Effector memory CD4-positive, alpha-beta T cell (primary cell): ENCODE results near the gene TRPV4.

Experiments
- DNase-seq, 3 donors: peaks; one replicate each; pipeline ENCODE4 v3.0.0-alpha.2; 2020
- H3K27ac ChIP-seq: 2 replicates; pipeline ENCODE4 v1.7.0; 2013; ENCODE audit warnings: mild to moderate bottlenecking, low read length, moderate library complexity; ENCODE audit not compliant: insufficient read depth, poor library complexity, severe bottlenecking
- H3K27me3 ChIP-seq: replicated peaks from 2 replicates; pipeline ENCODE4 v1.7.0; 2013; ENCODE audit warnings: mild to moderate bottlenecking, low read length; ENCODE audit not compliant: insufficient read depth, control insufficient read depth, poor library complexity, severe bottlenecking
- H3K36me3 ChIP-seq: 2 replicates; pipeline ENCODE4 v1.7.0; 2013; ENCODE audit warnings: mild to moderate bottlenecking, low read length, moderate library complexity; ENCODE audit not compliant: control insufficient read depth, insufficient read depth
- H3K4me1 ChIP-seq: 2 replicates; pipeline ENCODE4 v1.7.0; 2013; ENCODE audit warnings: low read length, mild to moderate bottlenecking; ENCODE audit not compliant: control insufficient read depth, insufficient read depth, poor library complexity, severe bottlenecking
- H3K4me3 ChIP-seq: 2 replicates; pipeline ENCODE4 v1.7.0; 2013; ENCODE audit warnings: low read length, low read depth, mild to moderate bottlenecking; ENCODE audit not compliant: insufficient read depth, poor library complexity, severe bottlenecking
- H3K9me3 ChIP-seq: 2 replicates; pipeline ENCODE4 v1.7.0; 2013; ENCODE audit warnings: mild to moderate bottlenecking, low read length, moderate library complexity; ENCODE audit not compliant: control insufficient read depth

Gene TRPV4

DNA sequence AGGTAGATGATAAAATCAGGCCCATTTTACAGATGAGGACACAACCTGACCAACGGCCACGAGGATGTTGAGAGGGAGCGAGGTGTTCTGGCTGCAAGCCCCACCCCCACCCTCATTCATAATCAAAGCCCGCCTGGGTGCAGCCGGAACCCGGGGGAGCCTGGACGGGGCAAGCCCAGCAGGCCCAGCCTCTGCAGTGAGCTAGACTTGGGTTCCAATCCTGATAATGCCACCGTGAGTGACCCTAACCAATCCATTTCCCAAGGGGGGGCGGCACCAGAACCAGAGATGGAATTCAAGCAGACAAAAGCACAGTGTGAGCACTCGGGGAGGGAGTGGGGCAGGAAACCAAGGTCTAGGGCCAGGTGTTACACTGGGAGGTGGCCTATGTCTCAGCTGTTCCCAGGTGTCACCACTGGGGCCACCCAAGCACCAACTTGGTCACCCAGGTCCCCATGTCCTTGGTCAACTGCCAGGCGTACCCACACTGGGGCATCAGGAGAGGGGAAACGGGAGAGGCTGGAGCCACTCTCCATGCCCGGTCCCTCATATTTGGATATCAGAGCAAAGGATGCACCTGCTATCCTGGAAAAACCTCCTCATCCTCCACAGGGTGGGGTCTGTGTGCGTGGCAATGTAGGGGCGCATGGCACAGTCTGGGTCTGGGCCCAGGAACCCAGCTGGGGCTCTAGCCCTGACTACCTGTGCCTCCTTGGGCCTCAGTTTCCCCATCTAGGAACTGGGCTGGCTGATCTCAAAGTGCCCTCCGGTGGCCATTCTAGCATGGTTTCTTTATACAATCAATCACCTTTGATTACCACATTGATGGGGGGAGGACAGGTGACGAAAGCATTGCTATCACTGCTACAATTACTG, 61.2 kb downstream of the TRPV4 start:
- Histone ChIP-seq H3K36me3 (no peaks in the 10 kb centered on the region), H3K4me3 (no peak overlapping the region), H3K27ac (no peak overlapping the region), H3K27me3 (no peaks in the 10 kb centered on the region), H3K9me3 (no peaks in the 10 kb centered on the region), H3K4me1 (no peaks in the 10 kb centered on the region)
- DNase-seq = no peak

GRCh38 chr12:109770861-109771670, 62.1 kb downstream of the TRPV4 start:
- Histone ChIP-seq H3K4me3 (no peak overlapping the region), H3K36me3 (no peaks in the 10 kb centered on the region), H3K9me3 (no peaks in the 10 kb centered on the region), H3K4me1 (no peaks in the 10 kb centered on the region), H3K27ac (no peak overlapping the region), H3K27me3 (no peaks in the 10 kb centered on the region)
- no peak for DNase-seq

DNA sequence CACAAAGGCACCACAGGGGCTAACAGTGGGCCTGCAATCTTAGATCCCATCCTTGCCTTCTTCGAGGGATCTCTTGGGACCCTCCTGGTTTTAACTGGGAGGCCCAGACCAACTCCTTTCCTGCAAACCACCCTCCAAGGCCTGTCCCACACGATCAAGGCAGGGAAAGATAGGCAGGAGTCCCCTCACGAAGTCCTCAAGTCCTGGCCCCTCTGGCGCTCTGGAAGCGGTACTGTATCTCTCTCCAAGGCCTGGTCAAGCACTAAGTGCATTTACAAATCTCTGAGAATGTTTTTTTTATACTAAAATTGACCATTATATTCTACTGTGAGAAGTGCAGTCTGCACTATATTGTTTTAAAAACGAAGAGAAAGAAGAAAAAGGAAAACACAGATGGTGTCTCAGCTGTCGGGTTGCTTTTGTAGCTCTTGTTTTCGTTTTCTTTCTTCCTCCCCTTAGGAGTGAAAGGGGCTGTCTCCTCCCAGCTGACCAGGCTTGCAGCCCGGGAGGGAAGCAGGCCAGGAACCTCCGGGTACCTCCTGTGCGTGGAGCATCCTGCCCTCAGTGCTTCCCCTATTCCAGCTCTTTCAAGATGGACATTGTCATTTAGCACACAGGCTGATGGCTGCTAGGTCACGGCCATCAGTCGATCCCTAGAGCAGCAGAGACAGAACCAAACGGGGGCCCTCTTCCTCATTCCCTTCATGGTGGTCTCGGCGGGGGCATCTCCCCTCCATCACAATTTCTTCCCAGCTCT, 62.9 kb downstream of the TRPV4 start:
- no peak overlapping the region for H3K27ac ChIP-seq
- no peak for DNase-seq
- no peaks in the 10 kb centered on the region for H3K9me3 ChIP-seq
- H3K4me1 ChIP-seq = no peaks in the 10 kb centered on the region
- no peaks in the 10 kb centered on the region for H3K36me3 ChIP-seq
- H3K27me3 ChIP-seq = no peaks in the 10 kb centered on the region
- H3K4me3 ChIP-seq = no peak overlapping the region

GRCh38 chr12:109768901-109769670, 64.1 kb downstream of the TRPV4 start:
- Histone ChIP-seq H3K9me3 (no peaks in the 10 kb centered on the region), H3K27me3 (no peaks in the 10 kb centered on the region), H3K27ac (no peak overlapping the region), H3K4me3 (no peak overlapping the region), H3K4me1 (no peaks in the 10 kb centered on the region), H3K36me3 (no peaks in the 10 kb centered on the region)
- no peak for DNase-seq

GRCh38 chr12:109767991-109768900, 65.0 kb downstream of the TRPV4 start:
- Histone ChIP-seq H3K4me3 (no peak overlapping the region), H3K36me3 (no peaks in the 10 kb centered on the region), H3K9me3 (no peaks in the 10 kb centered on the region), H3K27me3 (no peaks in the 10 kb centered on the region), H3K4me1 (no peaks in the 10 kb centered on the region), H3K27ac (no peak overlapping the region)
- no peak for DNase-seq

- H3K4me1 ChIP-seq = no peaks in the 10 kb centered on the region
- no peaks in the 10 kb centered on the region for H3K27me3 ChIP-seq
- no peak overlapping the region for H3K27ac ChIP-seq
- H3K4me3 ChIP-seq = no peak overlapping the region
- H3K9me3 ChIP-seq = no peaks in the 10 kb centered on the region
- no peaks in the 10 kb centered on the region for H3K36me3 ChIP-seq
- DNase-seq = no peak
Observed at GRCh38 chr12:109767456-109767855, 65.7 kb downstream of the TRPV4 start.

- DNase-seq = no peak
- H3K36me3 ChIP-seq = no peaks in the 10 kb centered on the region
- no peak overlapping the region for H3K4me3 ChIP-seq
- no peak overlapping the region for H3K27ac ChIP-seq
- H3K4me1 ChIP-seq = no peaks in the 10 kb centered on the region
- H3K9me3 ChIP-seq = no peaks in the 10 kb centered on the region
- H3K27me3 ChIP-seq = no peaks in the 10 kb centered on the region
Observed at GRCh38 chr12:109766251-109766778, 66.9 kb downstream of the TRPV4 start.

- H3K27me3 ChIP-seq = no peaks in the 10 kb centered on the region
- no peaks in the 10 kb centered on the region for H3K4me1 ChIP-seq
- H3K36me3 ChIP-seq = no peaks in the 10 kb centered on the region
- H3K27ac ChIP-seq = no peak overlapping the region
- no peak for DNase-seq
- H3K4me3 ChIP-seq = no peak overlapping the region
- no peaks in the 10 kb centered on the region for H3K9me3 ChIP-seq
Observed at GRCh38 chr12:109765446-109765810, 67.8 kb downstream of the TRPV4 start.
